PC-3 (cell line): ENCODE results near the gene TUBE1. TPM values are rescaled to one million over a fixed set of nuclear protein-coding genes. Genes with fewer than 3 reads are reported as not detected.

ENCODE experiments used
- ATAC-seq: fragments of 200-7000 bp; cut with Tn5 transposase; 2 replicates; pipeline ENCODE4 v1.9.1; 2020; ENCODE audit warnings: mild to moderate bottlenecking, moderate library complexity
- Bru-seq: library from RNA; stranded (reverse); fragments of 400-500 nt; gene quantifications from one replicate; lab custom pipeline; 2021; lab: Mats Ljungman, UMichigan
- BruChase-seq, 2 experiments: library from RNA; stranded (reverse); fragments of 400-500 nt; gene quantifications; one replicate each; lab custom pipeline; 2021; lab: Mats Ljungman, UMichigan
- BruUV-seq: library from RNA; stranded (reverse); fragments of 400-500 nt; replicated peaks from 2 replicates; lab custom pipeline; 2021; lab: Mats Ljungman, UMichigan
- CTCF ChIA-PET: fragments of 300-600 bp; sonication (Branson Sonifier 250); formaldehyde crosslinking; loops from one replicate; lab custom pipeline; 2022; ENCODE audit warnings: antibody characterized with exemption; lab: Charles Lee
- POLR2A ChIA-PET: fragments of 300-600 bp; sonication (Branson Sonifier 250); formaldehyde crosslinking; loops from one replicate; lab custom pipeline; 2022; ENCODE audit warnings: antibody characterized with exemption; ENCODE audit not compliant: unreplicated experiment; lab: Charles Lee
- DNase-seq: peaks from one replicate; pipeline ENCODE4 v3.0.0-alpha.2; 2015
- H2AFZ ChIP-seq: fragments of 300-600 bp; sonication (generic); 2 replicates; pipeline ENCODE4 v1.6.0; 2016; ENCODE audit warnings: antibody characterized with exemption, low read length
- H3F3A ChIP-seq: fragments of 300-600 bp; sonication (generic); one replicate; pipeline ENCODE4 v1.6.0; 2017; ENCODE audit warnings: antibody characterized with exemption, low read length, control low read depth, mild to moderate bottlenecking; ENCODE audit not compliant: unreplicated experiment
- H3K27ac ChIP-seq: fragments of 300-600 bp; sonication (generic); 2 replicates; pipeline ENCODE4 v1.5.1; 2016; ENCODE audit warnings: mild to moderate bottlenecking, low read length
- H3K27me3 ChIP-seq: fragments of 300-600 bp; sonication (generic); 2 replicates; pipeline ENCODE4 v1.6.1; 2016; ENCODE audit warnings: low read length, mixed read lengths
- H3K36me3 ChIP-seq: fragments of 300-600 bp; sonication (generic); 2 replicates; pipeline ENCODE4 v1.6.1; 2016; ENCODE audit warnings: low read depth, mixed run types, low read length, mixed read lengths
- H3K4me1 ChIP-seq: fragments of 300-600 bp; sonication (generic); 2 replicates; pipeline ENCODE4 v1.5.1; 2016; ENCODE audit warnings: low read length; ENCODE audit not compliant: insufficient read depth
- H3K4me2 ChIP-seq: fragments of 300-600 bp; sonication (generic); 2 replicates; pipeline ENCODE4 v1.6.0; 2016; ENCODE audit warnings: low read length
- H3K4me3 ChIP-seq: fragments of 300-600 bp; sonication (generic); 2 replicates; pipeline ENCODE4 v1.5.1; 2016; ENCODE audit warnings: mild to moderate bottlenecking, low read length, mixed read lengths
- H3K79me2 ChIP-seq: fragments of 300-600 bp; sonication (generic); 2 replicates; pipeline ENCODE4 v1.6.1; 2017; ENCODE audit warnings: low read length, mixed read lengths
- H3K9ac ChIP-seq: fragments of 300-600 bp; sonication (generic); 2 replicates; pipeline ENCODE4 v1.6.0; 2016; ENCODE audit warnings: mild to moderate bottlenecking, low read length
- H3K9me2 ChIP-seq: fragments of 300-600 bp; sonication (generic); replicated peaks from 2 replicates; pipeline ENCODE4 v1.6.1; 2016; ENCODE audit warnings: mixed run types, low read length, mixed read lengths
- H3K9me3 ChIP-seq: fragments of 300-600 bp; sonication (generic); 2 replicates; pipeline ENCODE4 v1.6.1; 2016; ENCODE audit warnings: low read length, mixed read lengths
- H4K20me1 ChIP-seq: fragments of 300-600 bp; sonication (generic); 2 replicates; pipeline ENCODE4 v1.6.1; 2016; ENCODE audit warnings: low read length, mixed read lengths
- EZH2 ChIP-seq: fragments of 300-600 bp; sonication (generic); IDR thresholded peaks from one replicate; pipeline ENCODE4 v1.6.1; 2017; ENCODE audit warnings: antibody characterized with exemption, mild to moderate bottlenecking, low read length; ENCODE audit not compliant: unreplicated experiment
- EZH2phosphoT487 ChIP-seq: fragments of 300-600 bp; sonication (generic); IDR thresholded peaks from 2 replicates; pipeline ENCODE4 v1.6.1; 2018; ENCODE audit warnings: mild to moderate bottlenecking, antibody characterized with exemption, low read length, borderline replicate concordance
- intact Hi-C: fragments of 100-400 bp; cut with micrococcal nuclease; formaldehyde crosslinking; loops from 2 replicates; pipeline ENCODE4 v1.9.0; 2023
- long read RNA-seq: library from polyadenylated mRNA; unstranded; transcript quantifications from one replicate; pipeline ENCODE4 v2.0.0, GENCODE V29; 2021; ENCODE audit not compliant: unreplicated experiment
- total RNA-seq: library from RNA; depleted of rRNA; stranded (reverse); fragments of >200 nt; gene quantifications from 2 replicates; pipeline ENCODE4 v1.2.3, GENCODE V29; 2014; rRNA removed
- TF ChIP-seq, protein P1 (sequence below): fragments of 300-600 bp; sonication (generic); conservative IDR thresholded peaks from 2 replicates; pipeline ENCODE4 v1.5.1; 2017; ENCODE audit warnings: antibody characterized with exemption, low read depth, mild to moderate bottlenecking, low read length

TUBE1 gene, protein sequence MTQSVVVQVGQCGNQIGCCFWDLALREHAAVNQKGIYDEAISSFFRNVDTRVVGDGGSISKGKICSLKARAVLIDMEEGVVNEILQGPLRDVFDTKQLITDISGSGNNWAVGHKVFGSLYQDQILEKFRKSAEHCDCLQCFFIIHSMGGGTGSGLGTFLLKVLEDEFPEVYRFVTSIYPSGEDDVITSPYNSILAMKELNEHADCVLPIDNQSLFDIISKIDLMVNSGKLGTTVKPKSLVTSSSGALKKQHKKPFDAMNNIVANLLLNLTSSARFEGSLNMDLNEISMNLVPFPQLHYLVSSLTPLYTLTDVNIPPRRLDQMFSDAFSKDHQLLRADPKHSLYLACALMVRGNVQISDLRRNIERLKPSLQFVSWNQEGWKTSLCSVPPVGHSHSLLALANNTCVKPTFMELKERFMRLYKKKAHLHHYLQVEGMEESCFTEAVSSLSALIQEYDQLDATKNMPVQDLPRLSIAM
- total RNA-seq (9.5 and 9.6 TPM in 2 replicates), Bru-seq, nascent RNA (percentile 83 among the genes with signal in this experiment), BruChase-seq, experiment 1, labeled RNA remaining after a 6-hour chase (percentile 80 among the genes with signal in this experiment), BruChase-seq, experiment 2, labeled RNA remaining after a 2-hour chase (percentile 92 among the genes with signal in this experiment)
- long read RNA-seq, transcript TUBE1-202 (12 exons, 2,142 nt) = major isoform, 13 of 32 reads
- long read RNA-seq, partial matches to known transcripts = 10 of 32 reads
- long read RNA-seq, other reads (novel, unspliced or antisense) = 6 of 32 reads

DNA sequence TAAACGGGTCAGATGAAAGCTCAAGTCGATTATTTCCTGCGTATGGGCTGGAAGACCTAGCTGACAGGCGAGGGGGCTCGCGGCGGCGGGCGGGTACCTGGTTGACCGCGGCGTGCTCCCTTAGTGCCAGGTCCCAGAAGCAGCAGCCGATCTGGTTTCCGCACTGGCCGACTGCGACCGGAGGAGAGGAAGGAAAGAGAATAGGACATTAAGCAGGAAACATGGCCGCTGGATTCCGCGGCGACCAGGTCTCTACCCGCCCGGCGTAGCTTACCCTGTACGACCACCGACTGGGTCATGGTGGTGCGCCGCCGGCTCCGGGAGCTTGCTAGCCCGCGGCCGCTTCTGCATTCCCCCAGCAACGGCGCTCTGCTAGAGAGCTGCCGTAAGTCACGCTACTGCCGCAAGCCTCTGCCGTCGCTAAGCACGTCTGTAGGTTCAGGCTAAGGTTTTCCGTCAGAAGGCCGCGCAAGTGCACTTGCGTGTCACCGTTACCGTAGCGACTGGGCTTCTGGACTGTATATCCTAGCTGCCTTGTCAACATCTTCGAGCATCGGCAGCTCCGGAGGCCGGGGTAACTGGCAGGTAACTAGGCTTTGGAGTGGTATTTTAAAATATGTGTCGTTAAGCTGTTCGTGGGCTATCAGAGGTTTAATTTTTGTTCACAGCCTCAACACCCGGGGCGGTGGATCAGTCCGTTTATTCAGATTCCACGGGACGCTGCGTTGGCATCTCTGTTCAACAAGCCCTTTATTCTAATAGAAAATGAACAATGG lies at the start of gene TUBE1, which contains the start of gene FAM229B:
Gene TUBE1 (minus strand): TSS at position 347 of the 776 bp plus-strand sequence. CDS start 48 bp downstream, at position 299.
Gene FAM229B (plus strand): TSS at position 456 of the 776 bp plus-strand sequence. CDS start 11,693 bp downstream, outside the sequence.
- H3K9me3 ChIP-seq = no peaks in the 10 kb centered on the region
- intact Hi-C loops = loop anchor here (1.0 kb wide), 1 partner anchor 76 kb away; no protein-coding TSS in a partner anchor
- DNase-seq = peak; percentile 89

DNA sequence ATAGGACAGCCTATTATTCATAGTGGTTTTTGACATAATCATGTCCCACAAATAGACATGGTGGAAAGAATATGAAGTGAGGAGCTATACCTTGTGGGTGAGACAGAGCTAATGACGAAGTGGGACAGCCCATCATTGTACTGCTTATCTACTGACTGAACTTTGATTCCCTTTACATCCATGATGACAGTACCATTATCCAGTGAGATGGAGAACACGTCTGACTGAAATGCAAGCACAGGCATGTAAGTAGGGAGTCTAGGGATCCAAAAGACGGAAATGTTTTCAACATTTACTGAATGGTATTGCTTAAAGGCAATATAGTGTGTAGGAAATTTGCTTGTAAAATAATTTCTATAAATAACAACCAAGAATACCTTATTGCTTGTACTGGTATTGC lies 43.6 kb upstream of the TUBE1 start:
- Histone ChIP-seq H3K27ac (no peak overlapping the region), H3K4me2 (no peak overlapping the region), H3K4me1 (no peaks in the 10 kb centered on the region), H2AFZ (no peak overlapping the region), H3K27me3 (no peaks in the 10 kb centered on the region), H3K4me3 (no peak overlapping the region), H3K9me2 (no peaks in the 10 kb centered on the region), H4K20me1 (no peaks in the 10 kb centered on the region), H3K79me2 (no peaks in the 10 kb centered on the region), H3F3A (no peaks in the 10 kb centered on the region), H3K9ac (no peak overlapping the region), H3K9me3 (no peaks in the 10 kb centered on the region), H3K36me3 (no peaks in the 10 kb centered on the region)
- TF ChIP-seq EZH2 (no peak), EZH2phosphoT487 (no peak)
- TF ChIP-seq, protein P1, sequence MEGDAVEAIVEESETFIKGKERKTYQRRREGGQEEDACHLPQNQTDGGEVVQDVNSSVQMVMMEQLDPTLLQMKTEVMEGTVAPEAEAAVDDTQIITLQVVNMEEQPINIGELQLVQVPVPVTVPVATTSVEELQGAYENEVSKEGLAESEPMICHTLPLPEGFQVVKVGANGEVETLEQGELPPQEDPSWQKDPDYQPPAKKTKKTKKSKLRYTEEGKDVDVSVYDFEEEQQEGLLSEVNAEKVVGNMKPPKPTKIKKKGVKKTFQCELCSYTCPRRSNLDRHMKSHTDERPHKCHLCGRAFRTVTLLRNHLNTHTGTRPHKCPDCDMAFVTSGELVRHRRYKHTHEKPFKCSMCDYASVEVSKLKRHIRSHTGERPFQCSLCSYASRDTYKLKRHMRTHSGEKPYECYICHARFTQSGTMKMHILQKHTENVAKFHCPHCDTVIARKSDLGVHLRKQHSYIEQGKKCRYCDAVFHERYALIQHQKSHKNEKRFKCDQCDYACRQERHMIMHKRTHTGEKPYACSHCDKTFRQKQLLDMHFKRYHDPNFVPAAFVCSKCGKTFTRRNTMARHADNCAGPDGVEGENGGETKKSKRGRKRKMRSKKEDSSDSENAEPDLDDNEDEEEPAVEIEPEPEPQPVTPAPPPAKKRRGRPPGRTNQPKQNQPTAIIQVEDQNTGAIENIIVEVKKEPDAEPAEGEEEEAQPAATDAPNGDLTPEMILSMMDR = no peak
- ChIA-PET CTCF (no interaction called here), POLR2A (no interaction called here)
- BruUV-seq = no TSS peak
- DNase-seq (no peak), ATAC-seq (no peak)
- intact Hi-C loops = no loop called here

More for the DNA sequence above, at the start of gene TUBE1, which contains the start of gene FAM229B:
- Histone ChIP-seq H3F3A (no peaks in the 10 kb centered on the region), H3K9me2 (no peaks in the 10 kb centered on the region), H3K27me3 (no peaks in the 10 kb centered on the region), H3K4me2 (peak within 1 kb of the TSS; percentile 97), H3K27ac (no peak within 1 kb of the TSS), H3K4me3 (peak within 1 kb of the TSS; percentile 92), H3K36me3 (no peaks in the 10 kb centered on the region), H4K20me1 (no peaks in the 10 kb centered on the region), H3K4me1 (no peaks in the 10 kb centered on the region), H3K9ac (peak within 1 kb of the TSS; percentile 66), H2AFZ (peak within 1 kb of the TSS; percentile 99), H3K79me2 (no peaks in the 10 kb centered on the region; the same call in 1 of the 2 replicates)
- ChIA-PET CTCF (interaction anchor here (0.6 to 2.8 kb wide), 2 partner anchors 46 to 76 kb away, joined by 6 to 28 read pairs; no protein-coding TSS in a partner anchor), POLR2A (interaction anchor here (0.6 kb wide), 3 partner anchors 50 to 979 kb away, joined by 3 to 4 read pairs (median 3); no protein-coding TSS in a partner anchor)
- BruUV-seq = no TSS peak
- no peak for TF ChIP-seq EZH2phosphoT487
- TF ChIP-seq, protein P1 = no peak
- TF ChIP-seq EZH2 = no peak
- ATAC-seq = peak; percentile 95
